HG02759 (cell line): ENCODE results near the gene ST6GAL1.
"Not testable (repeated sequence)": the region's sequence is repeated elsewhere in the genome, so short reads cannot be mapped to it uniquely, and the experiment has no call there.

Experiments
- ATAC-seq: cut with Tn5 transposase; IDR thresholded peaks from one replicate; pipeline ENCODE4 v1.9.1; 2021; ENCODE audit warnings: mild to moderate bottlenecking, moderate library complexity; ENCODE audit not compliant: unreplicated experiment

The ST6GAL1 gene

DNA sequence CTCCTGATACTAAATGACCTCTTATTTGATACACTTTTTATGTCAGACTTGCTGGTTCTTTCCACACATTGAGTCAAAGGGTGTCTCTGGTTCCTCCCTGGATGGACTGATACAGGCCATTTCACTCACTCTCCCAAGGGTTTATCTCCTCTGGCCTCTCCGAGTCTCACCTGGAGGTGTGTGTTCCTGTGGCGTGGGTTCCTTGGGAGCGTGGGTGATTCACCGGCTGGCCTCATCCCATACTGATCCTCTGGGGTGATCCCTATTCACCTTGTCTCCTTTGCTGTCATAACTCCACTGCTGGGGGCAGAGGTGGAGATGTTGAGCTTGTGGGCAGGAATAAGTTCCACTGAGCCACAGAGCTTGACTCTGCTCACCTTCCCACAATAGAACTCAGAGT, 61.1 kb downstream of the ST6GAL1 start:
- no peak for ATAC-seq

DNA sequence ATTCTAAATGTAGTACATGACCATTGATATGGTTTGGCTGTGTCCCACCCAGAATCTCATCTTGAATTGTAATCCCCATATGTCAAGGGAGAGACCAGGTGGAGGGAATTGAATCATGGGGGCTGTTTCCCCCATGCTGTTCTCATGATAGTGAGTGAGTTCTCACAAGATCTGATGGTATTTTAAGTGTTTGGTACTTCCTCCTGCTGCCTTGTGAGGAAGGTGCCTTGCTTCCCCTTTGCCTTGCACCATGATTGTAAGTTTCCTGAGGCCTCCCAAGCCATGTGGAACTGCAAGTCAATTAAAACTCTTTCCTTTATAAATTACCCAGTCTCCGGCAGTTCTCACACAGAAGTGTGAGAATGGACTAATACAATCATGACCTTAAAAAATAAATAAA, 61.8 kb downstream of the ST6GAL1 start:
- ATAC-seq = not testable (repeated sequence)

GRCh38 chr3:186993210-186993782, 63.0 kb downstream of the ST6GAL1 start:
- no peak for ATAC-seq

DNA sequence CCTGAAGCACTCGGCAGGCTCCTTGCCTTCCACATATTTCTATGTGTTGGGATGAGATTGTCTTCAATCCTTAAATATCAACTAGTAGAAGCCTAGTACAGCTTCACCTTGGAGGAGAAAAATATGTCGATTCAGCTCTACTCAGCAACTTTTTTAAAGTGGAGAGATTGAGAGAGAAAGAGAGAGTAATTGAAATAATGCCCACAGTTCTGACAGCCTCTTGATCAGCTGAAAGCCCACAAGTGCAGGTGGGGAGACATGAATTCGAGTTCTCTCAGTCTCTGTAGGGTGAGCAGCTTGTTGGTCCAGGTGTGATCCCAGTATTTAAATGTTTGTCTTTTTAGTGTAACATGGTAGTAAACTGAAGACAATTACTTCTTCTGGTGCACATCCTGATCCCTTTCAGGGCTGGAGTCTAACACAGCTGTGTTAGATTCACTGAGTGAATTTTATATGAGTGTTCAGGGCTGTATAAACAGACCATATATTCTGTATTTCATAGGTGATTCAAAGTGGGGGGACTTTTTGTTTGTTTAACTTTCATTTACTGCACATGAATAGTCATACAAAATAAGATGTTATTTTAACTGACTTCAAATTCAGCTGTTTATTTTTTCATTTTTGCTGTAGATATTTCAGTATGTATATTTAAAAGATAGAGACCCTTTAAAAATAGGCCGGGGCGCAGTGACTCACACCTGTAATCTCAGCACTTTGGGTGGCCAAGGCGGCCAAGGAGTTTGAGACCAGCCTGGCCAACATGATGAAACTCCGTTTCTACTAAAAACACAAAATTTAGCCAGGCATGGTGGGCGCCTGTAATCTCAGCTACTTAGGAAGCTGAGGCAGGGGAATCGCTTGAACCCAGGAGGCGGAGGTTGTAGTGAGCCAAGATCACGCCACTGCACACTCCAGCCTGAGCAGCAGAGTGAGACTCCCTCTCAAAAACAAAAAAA, 64.0 kb downstream of the ST6GAL1 start:
- no peak for ATAC-seq

- ATAC-seq = no peak
Observed at GRCh38 chr3:186996356-186996755, 66.0 kb downstream of the ST6GAL1 start.

DNA sequence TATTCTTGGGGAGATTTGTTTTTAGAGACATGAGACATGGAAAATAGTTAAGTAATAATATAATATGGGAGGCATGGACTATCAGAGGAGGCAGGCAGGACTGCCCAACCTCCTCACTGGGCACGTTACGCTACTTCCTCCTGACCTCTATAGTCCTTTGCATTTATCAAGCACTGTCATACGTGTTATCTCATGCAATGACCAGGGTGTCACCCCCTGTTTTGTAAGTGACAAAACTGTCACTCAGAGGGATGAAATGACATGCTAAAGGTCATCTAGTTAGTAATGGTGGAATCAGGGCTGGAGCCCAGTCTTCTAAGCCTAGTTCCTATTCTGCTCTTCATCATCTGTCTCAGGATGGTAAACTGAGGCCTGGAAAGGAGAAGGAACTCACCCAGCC, 66.7 kb downstream of the ST6GAL1 start:
- no peak for ATAC-seq

- no peak for ATAC-seq
Observed at GRCh38 chr3:186997473-186997939, 67.2 kb downstream of the ST6GAL1 start.

DNA sequence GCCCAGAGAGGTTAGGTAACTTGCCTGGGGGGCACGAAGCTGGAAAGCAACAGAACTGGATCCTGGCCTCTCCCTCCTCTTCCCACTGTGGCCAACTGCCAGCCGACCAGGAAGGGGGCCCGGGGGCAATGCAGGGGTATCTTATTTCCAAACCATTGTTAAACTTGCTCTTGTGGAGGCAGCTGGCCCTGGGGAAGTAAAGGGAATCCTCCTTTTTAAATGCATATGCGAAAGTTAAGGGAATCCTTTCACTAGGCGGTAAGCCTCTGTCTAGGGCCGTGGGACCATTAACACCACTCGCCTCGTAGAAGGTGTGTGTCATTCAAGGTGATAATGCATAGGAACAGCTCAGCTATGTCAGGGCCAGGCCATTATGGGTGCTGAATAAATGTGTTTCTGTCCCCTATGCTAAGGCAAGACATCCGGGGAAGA, 68.6 kb downstream of the ST6GAL1 start:
- ATAC-seq = no peak

DNA sequence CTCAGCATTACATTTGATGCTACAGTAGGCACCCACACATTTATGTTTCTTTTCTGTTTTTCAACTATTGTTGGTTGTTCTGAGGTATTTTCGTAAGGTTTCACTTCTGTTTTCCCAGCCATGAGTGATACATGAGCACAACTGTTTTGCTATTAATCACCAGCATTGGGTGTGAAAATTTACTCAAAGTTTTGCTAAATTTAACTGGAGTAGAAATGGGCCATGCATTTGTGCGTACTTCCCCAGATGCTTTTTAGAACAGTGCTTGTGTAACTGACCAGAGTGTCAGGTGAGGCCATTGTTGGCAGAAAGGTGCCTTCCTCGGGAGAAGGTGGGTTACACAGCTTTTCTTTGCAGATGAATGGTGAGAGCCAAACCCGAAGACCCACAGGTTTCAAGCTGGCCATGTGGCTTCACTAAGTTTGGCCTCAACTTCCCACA, 70.4 kb downstream of the ST6GAL1 start:
- ATAC-seq = peak; percentile 73

DNA sequence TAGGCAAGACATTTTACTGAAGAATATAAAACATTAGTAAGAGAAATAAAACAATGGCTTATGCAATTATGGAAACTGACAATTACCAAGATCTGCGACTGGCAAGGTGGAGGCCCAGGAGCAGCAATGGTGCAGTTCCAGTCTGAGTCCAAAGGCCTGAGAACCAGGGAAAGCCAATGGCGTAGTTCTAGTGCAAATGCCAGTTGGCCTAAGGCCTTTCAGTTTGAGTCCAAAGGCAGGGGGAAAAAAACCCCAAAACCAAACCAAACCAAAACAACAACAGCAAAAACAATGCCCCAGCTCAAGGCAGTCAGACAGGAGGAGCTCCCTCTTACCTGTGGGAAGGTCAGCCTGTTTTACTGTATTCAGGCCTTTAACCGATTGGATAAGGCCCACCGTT, 72.6 kb downstream of the ST6GAL1 start:
- ATAC-seq = no peak

GRCh38 chr3:187005827-187006481, 75.6 kb downstream of the ST6GAL1 start:
- no peak for ATAC-seq

GRCh38 chr3:187006864-187007630, 76.7 kb downstream of the ST6GAL1 start:
- ATAC-seq = no peak

DNA sequence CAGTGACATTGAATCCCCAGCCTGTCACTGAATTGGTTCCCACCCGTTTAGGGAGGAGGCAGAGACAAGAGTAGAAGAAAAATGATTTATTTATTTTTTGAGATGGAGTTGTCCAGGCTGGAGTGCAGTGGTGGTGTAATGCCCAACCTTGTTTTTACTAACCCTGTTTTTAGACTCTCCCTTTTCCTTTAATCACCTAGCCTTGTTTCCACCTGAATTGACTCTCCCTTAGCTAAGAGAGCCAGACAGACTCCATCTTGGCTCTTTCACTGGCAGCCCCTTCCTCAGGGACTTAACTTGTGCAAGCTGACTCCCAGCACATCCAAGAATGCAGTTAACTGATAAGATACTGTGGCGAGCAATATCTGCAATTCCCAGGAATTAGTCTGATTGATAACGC, 80.1 kb downstream of the ST6GAL1 start:
- not testable (repeated sequence) for ATAC-seq

DNA sequence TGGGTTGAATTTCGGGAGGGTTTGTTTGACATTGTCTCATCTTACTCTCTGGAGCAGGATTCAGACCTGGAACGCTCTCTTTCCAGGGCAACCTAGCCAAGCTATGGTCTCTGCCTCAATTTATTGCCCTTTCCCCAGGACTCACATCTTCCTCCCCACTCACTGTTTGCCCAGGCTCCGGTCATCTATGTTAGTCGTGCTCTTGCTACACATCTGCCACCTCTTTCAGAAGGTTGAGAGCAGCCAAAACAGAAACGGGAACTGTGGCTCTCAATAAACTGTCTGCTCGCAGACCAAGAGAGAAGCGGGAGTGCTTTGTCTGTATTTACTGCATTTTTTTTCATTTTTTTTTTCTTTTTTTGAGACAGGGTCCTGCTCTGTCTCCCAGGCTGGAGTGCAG, 81.6 kb downstream of the ST6GAL1 start:
- ATAC-seq = peak; percentile 25

- no peak for ATAC-seq
Observed at GRCh38 chr3:187012609-187013051, 82.3 kb downstream of the ST6GAL1 start.

DNA sequence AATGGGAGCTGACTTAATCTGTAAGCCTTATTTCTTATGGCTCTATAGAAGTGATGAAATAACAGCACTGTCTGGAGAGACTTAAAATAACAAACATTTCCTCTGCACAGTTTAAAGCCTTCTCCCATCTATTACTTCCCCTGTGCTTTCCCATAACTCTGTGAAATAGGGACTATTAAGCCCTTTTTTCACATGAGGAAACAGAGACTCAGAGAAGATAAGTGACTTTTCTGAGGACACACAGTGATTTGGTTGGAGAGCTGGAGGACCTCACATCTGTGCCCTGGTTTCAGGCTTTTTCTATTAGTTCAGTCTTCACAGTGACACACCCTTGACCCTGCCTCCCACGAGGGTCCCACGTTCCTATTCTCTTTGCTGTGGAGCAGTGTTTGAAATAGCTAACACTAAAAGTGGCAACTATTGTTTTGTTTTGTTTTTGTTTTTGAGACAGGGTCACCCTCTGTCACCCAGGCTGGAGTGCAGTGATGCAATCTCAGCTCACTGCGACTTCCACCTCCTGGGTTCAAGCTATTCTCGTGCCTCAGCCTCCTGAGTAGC, 82.9 kb downstream of the ST6GAL1 start:
- no peak for ATAC-seq

DNA sequence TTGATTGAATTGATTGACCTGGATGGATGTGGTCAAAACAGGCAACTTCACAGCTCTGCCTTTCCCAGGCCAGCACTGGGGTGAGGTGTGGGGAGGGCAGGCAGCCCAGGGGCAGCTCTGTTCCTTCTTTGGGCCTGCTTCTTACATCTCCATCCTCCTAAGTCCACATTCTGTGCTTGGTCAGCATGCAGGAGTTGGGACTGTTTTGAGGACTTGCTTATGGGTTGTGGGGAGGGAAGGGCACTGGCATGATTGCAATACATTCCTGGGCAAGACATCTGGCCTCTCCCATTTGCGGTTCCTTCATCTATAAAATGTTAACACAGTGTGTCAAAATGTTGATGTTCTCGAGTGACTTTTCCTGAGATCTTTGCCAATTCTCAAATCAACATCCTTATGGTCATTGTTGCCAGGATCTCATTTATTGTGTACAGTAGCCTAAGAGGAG, 84.1 kb downstream of the ST6GAL1 start:
- ATAC-seq = no peak

GRCh38 chr3:187015903-187016638, 85.7 kb downstream of the ST6GAL1 start:
- peak; percentile 66 for ATAC-seq

- ATAC-seq = peak; percentile 37
Observed at GRCh38 chr3:187016639-187017345, 86.5 kb downstream of the ST6GAL1 start.
